ENCODE measurements around the gene PDE9A. TPM values are rescaled to one million over a fixed set of nuclear protein-coding genes. Genes with fewer than 3 reads are reported as not detected.
A peak's percentile ranks its signal among the peaks of the same experiment; 100 is the strongest.

Gene PDE9A
- total RNA-seq, 1 donor from 2014 or later = 3.4 TPM

GRCh38 chr21:42644223-42645208, 8.9 kb upstream of the PDE9A start:
- peak; percentile 10 for DNase-seq

GRCh38 chr21:42645211-42646075, 8.0 kb upstream of the PDE9A start:
- DNase-seq = no peak

DNA sequence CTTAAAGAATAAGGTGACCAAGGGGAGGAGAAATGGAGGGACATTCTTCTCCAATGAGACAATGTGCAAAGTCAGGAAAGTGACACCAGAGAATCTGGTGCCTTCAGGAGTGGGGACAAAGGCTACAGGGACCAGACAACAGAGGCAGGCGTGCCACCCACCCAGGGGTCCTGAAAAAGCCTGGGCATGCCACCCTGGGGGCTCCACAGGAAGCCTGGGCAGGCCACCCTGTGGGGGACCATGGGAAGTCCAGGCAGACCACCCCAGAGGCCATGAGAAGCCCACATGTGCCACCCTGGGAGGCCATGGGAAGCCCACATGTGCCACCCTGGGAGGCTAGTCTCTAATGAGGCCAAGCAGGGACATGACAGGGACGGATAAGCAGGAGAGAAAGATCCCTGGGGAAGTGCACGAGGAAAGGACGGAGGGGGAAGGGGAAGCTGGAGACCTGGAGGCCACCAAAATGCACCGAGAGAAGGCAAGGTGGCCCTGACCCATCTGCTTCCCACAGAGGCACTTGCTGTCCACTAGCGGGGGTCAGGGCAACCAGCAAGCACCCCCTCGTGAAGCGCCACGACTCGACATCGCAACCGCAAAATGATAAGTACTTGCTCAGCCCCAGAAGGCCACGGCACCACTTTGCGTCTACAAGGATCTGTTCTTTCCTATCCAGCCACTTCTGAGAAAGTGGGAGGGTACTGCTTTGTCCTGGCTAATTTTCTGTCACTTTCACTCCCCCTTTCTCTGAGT, 7.2 kb upstream of the PDE9A start:
- DNase-seq = no peak

DNA sequence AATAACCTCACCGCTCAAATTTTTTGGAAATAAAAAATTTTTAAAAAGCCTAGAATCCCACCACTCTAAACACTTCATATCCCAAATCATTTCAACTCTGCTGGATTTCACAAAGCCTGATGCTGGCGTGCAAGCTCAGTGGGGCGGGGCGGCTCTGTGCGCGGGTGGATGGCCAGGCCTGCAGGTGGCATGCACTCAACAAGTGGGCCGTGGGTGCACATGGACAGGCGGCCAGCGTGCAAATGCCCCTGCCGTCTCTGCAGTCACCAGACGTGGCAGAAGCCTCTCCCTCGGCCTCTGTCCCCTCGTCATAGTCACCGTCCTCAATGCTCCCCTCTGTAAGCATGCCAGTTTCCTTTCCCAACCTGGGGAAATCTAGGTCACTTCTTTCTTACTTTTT, 6.6 kb upstream of the PDE9A start:
- DNase-seq = no peak

DNA sequence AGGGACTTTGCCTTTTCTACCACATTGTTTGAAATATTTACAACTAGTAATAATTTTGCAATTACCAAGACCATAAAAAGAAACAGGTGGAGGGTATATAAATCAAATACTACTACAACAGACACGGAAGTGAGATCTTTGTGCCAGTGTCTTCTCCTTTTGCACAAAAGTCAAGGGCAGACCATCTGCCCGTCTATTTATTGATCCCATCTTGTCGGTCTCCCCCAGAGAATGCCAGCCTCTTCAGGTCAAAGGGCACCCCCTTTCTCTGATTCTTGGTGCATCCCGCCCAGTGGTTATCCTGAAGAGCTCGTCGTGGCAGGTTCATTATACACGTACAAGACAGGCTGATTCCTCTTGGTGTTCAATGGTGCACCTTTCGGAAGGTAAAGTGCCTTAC, 4.8 kb upstream of the PDE9A start:
- no peak for DNase-seq

GRCh38 chr21:42649122-42650032, 4.0 kb upstream of the PDE9A start:
- no peak for DNase-seq

DNA sequence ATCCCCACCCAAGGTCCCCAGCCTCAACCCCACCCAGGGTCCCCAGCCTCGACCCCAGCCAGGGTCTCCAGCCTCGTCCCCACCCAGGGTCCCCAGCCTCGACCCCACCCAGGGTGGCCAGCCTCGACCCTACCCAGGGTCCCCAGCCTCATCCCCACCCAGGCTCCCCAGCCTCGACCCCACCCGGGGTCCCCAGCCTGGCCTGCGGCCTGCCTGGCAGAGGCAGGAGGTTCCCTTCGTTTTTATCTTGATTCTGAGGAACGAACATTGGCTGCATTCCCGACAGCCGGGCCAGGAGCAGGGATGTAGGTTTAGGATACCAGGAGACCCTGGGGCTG, 3.4 kb upstream of the PDE9A start:
- no peak for DNase-seq

DNA sequence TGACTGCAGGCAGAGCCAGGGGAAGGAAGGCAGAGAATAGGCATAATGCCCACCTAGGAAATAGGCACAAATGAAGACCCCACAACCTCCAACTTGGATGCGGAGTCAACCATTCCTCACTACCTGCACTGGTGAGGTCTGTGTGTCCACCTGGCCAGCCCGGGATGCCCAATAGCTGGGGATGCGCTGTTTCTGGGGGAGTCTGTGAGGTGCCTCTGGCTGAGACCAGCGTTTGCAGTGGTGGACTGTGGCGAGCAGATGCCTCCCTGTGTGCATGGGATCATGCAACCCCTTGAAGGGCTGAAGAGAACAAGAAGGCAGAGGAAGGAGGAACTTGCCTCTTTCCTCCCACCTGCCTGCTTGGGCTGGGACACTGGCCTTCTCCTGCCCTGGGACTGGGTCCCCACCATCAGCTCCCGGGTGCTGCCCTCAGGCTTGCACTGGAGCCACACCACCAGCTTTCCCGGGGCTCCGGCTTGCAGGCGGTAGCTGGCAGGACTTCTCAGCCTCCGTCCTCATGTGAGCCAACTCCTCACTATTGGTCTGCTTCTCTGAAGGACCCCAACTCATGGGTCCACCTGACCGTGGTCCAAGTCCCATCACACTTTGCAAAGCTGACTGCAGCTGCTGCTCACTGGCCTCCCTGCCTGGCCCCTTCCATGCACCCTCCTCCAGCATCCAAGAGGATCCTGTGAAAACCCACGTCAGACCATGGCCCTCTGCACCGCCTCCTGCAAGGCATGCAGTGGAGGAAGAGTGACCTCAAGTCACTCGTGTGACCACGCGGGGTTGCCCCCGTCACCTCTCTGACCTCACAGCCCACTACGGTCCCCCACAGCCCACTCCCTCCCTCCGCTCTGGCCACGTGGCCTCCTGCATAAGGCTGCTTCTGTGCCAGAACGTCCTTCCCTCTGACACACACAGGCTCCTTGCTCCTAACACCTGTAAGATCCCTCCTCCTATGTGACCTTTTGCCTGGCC, 2.7 kb upstream of the PDE9A start:
- DNase-seq = no peak

DNA sequence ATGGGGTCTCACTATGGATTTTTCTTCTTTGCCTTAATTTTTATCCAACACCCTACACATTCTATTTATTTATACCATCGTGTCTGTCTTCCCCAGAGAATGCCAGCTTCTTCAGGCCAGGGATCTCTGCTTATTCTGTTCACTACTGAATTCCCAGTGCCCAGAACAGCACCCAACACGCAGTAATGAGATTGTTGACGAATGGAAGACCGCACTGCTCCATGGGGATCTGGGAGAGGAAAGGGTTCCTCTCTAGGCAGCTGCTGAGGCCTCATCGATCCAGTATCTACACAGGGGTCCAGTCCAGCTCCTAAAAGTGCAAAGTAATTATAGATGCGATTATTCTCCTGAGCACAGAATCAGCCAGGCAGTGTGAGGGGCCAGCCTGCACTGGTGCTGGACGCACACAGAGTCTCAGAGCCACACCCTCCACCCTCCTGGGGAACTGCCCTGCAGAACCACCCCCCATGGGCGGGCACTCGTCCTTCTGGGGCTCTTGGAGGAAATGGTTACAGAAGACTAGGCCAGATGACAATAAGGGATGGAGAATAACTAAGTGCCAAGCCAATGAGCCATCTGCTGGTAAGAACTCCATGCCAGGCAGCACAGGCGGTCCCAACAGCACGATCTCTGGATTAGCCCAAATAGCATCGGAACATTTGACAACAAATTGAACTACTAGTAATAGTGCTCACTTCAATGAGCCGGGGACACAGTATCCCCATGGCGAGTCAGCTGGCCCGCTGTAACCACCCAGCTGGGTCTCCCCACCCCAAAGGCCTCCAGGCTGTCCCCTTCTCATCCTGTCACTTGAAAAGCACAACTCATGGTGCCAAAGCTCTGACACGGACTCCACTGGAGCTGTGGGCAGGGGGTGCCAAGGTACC, 1.7 kb upstream of the PDE9A start:
- DNase-seq = no peak

- DNase-seq = peak; percentile 26
Observed at GRCh38 chr21:42652527-42653230, 742 bp upstream of the PDE9A start.

DNA sequence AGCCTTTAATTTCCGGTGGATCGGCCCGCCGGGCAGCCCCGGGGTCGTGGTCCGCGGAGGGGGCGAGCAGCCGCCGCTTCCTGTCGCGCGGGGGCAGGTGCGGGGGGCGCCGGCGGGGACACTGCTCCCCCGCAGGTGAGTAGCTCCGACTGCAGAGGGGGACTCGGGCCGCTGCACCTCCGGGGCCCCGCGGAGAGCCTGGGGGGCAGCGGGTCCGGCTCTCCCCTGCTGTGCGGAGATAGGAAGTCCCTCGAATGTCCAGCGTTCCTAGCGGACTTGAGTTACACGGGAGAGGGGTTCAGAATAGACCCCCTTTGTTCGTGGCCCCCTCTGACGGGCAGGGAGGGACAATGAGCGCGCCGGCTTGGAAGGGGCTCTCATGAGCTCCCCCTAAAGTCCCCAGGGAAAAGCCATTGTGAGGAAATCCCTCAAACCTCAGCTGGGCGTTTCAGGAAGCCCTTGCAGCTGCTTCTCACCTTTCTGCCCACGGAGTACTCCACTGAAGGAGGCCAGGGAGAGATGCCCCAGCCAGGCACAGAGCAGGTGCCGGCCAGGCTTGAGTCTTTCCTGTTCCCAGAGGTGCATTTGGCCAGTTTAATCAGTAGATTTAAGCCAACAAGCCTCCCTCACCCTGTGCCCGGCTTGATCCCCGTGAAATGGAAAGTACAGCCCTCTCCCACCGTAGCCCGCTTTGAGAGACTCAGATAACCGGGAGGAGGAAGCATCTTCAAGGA, 925 bp downstream of the PDE9A start:
- no peak for DNase-seq

GRCh38 chr21:42654913-42655795, 1.7 kb downstream of the PDE9A start:
- DNase-seq = no peak

GRCh38 chr21:42655796-42656770, 2.7 kb downstream of the PDE9A start:
- DNase-seq = no peak

DNA sequence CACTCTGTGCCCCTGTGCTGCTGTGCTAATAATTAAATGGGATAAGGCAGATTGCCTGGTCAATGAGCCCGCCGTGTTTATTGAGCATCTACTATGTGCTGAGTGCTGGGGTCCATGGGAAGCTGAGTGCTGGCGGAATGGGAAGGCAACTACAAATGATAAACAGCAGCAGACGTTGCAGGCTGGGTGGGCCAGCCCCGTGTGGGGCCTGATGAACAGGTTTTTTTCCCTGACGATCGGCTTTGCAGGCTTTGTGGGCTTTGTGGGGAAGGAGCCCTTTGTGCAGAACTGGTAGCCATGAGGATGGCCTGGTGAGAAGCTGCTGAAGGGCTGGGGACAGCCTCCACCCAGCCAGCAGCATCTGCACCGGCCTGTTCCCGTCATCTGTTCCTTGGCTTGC, 3.5 kb downstream of the PDE9A start:
- no peak for DNase-seq

DNA sequence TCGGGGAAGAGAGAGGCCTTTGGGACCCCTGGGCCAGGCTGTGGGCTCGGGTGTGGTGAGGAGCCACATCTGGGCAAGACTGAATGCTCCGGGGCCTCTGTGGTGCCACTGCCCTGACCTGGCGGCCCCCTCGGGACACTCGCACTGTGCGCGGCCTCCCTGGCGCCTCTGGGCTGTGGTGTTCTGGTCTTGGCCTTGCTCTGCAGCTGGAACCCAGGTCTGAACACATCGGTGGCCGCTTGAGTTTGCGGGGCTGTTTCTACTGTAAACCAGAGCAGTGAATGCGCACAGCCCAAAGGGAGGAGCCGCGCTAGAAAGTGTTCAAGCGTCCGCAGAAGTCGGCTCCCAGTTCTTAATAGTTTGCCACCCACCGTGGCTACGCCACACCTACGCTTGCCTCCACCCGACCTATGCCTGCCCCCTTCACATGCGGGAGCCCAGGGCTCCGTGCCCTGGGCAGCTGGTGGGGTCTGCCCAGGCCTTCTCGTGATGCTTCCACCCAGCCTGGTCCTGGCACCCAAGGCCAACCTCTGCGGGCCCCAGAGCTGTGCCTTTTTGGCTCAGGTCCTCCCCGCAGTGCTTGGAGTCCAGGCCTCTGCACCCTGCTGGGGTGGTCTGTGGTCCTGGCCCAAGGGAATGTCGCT, 4.4 kb downstream of the PDE9A start:
- no peak for DNase-seq
